Mammary epithelial cell (primary cell): Measurements from ENCODE around the gene ULK4.

Experiments
- EZH2 ChIP-seq: IDR thresholded peaks from 2 replicates; pipeline ENCODE4 v1.6.1; 2012; ENCODE audit warnings: low read length, inconsistent platforms, borderline replicate concordance
- TF ChIP-seq, protein P1 (sequence below), 2 donors: IDR thresholded peaks in 1 of 2; conservative IDR thresholded peaks in 1 of 2; 2 replicates each; pipeline ENCODE4 v1.5.1; 2011 to 2012; ENCODE audit warnings: inconsistent platforms in 2 of 2, low read length in 2 of 2, mild to moderate bottlenecking in 2 of 2, control low read depth in 1 of 2, low read depth in 1 of 2; ENCODE audit not compliant: insufficient read depth in 1 of 2; ENCODE audit errors: extremely low read depth in 1 of 2

DNA sequence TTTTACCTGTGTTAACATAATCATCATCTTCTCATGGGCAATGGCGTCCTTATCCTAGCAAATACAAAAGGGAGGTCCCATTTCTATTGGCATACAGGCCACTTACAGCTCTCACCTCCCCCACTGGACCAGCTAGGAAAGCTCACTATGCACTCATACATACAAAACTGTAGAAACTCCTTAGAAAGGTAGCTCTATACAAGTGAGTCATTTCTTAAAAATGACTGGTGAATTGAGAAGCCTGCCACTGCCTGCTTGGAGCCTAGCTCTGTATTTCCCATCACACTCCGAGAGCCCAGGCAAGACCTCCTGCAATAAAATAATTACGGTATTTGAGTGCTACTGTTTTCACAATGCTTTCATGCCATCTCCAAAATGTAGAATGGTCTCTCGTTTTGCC is 321.8 kb downstream of the ULK4 start:
- TF ChIP-seq, protein P1, sequence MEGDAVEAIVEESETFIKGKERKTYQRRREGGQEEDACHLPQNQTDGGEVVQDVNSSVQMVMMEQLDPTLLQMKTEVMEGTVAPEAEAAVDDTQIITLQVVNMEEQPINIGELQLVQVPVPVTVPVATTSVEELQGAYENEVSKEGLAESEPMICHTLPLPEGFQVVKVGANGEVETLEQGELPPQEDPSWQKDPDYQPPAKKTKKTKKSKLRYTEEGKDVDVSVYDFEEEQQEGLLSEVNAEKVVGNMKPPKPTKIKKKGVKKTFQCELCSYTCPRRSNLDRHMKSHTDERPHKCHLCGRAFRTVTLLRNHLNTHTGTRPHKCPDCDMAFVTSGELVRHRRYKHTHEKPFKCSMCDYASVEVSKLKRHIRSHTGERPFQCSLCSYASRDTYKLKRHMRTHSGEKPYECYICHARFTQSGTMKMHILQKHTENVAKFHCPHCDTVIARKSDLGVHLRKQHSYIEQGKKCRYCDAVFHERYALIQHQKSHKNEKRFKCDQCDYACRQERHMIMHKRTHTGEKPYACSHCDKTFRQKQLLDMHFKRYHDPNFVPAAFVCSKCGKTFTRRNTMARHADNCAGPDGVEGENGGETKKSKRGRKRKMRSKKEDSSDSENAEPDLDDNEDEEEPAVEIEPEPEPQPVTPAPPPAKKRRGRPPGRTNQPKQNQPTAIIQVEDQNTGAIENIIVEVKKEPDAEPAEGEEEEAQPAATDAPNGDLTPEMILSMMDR (conservative IDR thresholded peaks at IDR 0.05 in 1 of 2, IDR thresholded peaks at IDR 0.05 in 1 of 2; ENCODE audit: extremely low read depth in 1 of 2, insufficient read depth in 1 of 2, low read depth in 1 of 2, low read length in 2 of 2), result no peak
- TF ChIP-seq EZH2, result no peak
